Gastrocnemius medialis (tissue), 4 donors: ENCODE measurements around the gene N4BP2.

ENCODE experiments used
- POLR2A ChIP-seq, 2 donors: fragments of 450-650 bp; IDR thresholded peaks; one replicate each; pipeline ENCODE4 v1.6.1; 2017; ENCODE audit warnings: antibody characterized with exemption in 2 of 2, mild to moderate bottlenecking in 2 of 2, moderate library complexity in 2 of 2
- TF ChIP-seq, protein P1 (sequence below), 5 experiments: fragments of 450-650 bp in 3 of 5; fragments of 200-600 bp in 2 of 5; sonication (generic) in 2 of 5; IDR thresholded peaks in 4 of 5; conservative IDR thresholded peaks in 1 of 5; 1 replicate in 4 of 5; 2 replicates in 1 of 5; pipeline ENCODE4 v1.5.1; 2016 to 2019; ENCODE audit warnings: antibody characterized with exemption in 5 of 5, mild to moderate bottlenecking in 3 of 5, moderate library complexity in 3 of 5

DNA sequence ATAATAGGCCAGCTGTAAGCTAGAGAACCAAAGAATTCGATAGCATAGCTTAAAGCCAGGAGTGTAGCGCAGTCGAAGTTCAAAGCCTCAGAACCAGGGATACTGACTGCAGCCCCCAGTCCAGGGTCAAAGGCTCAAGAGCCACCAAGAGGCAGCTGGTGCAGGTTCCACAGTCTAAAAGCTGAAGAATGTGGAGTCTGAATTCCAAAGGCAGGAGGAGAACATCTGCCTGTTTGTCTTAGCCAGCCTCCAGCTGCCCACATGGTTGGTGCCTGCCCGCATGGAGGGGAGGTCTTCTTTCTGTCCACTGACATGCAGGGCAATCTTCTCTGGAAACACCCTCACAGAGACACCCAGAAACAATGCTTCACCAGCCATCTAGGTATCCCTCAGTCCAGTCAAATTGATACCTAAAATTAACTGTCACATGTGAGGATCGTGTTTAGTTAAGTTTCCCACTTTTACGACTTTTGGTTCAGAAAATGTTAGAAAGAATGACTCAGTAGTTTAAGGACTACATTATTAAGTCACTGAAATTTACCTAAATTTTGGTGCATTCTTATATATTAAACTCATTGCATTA is 87.4 kb downstream of the N4BP2 start:
- TF ChIP-seq, protein P1, sequence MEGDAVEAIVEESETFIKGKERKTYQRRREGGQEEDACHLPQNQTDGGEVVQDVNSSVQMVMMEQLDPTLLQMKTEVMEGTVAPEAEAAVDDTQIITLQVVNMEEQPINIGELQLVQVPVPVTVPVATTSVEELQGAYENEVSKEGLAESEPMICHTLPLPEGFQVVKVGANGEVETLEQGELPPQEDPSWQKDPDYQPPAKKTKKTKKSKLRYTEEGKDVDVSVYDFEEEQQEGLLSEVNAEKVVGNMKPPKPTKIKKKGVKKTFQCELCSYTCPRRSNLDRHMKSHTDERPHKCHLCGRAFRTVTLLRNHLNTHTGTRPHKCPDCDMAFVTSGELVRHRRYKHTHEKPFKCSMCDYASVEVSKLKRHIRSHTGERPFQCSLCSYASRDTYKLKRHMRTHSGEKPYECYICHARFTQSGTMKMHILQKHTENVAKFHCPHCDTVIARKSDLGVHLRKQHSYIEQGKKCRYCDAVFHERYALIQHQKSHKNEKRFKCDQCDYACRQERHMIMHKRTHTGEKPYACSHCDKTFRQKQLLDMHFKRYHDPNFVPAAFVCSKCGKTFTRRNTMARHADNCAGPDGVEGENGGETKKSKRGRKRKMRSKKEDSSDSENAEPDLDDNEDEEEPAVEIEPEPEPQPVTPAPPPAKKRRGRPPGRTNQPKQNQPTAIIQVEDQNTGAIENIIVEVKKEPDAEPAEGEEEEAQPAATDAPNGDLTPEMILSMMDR (IDR thresholded peaks at IDR 0.05 in 4 of 5, conservative IDR thresholded peaks at IDR 0.05 in 1 of 5): no peak
- no peak for TF ChIP-seq POLR2A (IDR thresholded peaks at IDR 0.05)
